ENCODE measurements around the gene PRELID3B.

- peak in 5 of 6 experiments; percentile 17 to 43 (median 21) for TF ChIP-seq CTCF (IDR thresholded peaks at IDR 0.05)
- TF ChIP-seq EP300 (IDR thresholded peaks at IDR 0.05): no peak
- TF ChIP-seq POLR2A (IDR thresholded peaks at IDR 0.05): no peak
These were observed 9.9 kb downstream of the PRELID3B start for GRCh38 chr20:59032713-59033059.

Measured in upper lobe of left lung (tissue), 4 donors.